Stimulated activated CD4-positive, alpha-beta T cell treated with anti-CD3 and anti-CD28 coated beads, Interleukin-2, amount 100 ng/mL, for 4 hours (primary cell): ENCODE data around the gene TNK2.
"Not testable (repeated sequence)": the region's sequence is repeated elsewhere in the genome, so short reads cannot be mapped to it uniquely, and the experiment has no call there.

Experiments used
- DNase-seq: peaks from one replicate; pipeline ENCODE4 v3.0.0-alpha.2; 2020; ENCODE audit warnings: low read depth

The TNK2 gene

GRCh38 chr3:195821403-195822130 is 86.8 kb downstream of the TNK2 start:
- DNase-seq: no peak

GRCh38 chr3:195820901-195821300 is 87.5 kb downstream of the TNK2 start:
- DNase-seq: no peak

DNA sequence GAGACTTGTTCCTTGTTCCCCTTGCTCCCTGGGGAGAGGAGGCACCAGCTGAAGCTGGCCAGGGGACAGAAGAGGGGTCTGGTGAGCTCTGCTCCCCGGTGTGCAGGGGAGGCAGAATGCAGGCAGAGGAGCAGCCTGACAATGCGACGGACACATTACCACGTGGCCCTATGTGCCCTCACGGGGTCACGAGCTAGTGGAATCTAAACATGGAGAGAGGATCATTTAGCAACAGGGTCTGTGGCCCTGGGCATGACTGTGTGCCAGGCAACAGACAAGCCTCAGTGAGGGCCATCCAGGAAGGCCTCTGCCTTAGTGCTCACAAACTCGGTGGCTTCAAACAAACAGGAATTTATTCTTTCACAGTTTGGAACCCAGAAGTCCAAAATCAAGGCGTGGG is 88.2 kb downstream of the TNK2 start:
- DNase-seq: no peak

GRCh38 chr3:195818301-195818700 is 90.0 kb downstream of the TNK2 start:
- no peak for DNase-seq

DNA sequence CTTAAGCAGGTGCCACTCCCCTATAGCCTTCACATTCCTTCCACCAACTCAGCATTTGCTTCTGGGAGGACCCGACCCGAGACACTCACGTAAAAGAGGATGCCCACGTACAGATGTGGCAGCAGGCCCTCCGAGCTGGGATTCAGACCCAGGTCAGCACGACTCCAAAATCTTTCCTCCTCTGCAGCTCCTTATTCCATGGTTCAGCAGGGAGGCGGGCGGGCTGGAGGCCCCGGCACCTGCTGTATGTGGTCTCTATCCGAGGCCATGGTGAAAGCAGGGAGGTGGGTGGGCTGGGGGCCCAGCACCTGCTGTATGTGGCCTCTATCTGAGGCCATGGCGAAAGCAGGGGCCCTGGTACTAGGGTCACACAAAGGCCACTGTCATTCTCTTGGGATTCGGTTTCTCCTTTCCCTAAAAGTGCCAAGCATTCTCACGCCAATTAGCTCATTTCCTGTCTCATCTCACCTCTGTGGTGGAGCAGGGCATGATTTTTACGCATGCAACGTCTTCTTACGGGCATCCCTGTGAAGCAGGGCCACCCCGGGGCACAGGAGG is 90.7 kb downstream of the TNK2 start:
- DNase-seq: no peak

DNA sequence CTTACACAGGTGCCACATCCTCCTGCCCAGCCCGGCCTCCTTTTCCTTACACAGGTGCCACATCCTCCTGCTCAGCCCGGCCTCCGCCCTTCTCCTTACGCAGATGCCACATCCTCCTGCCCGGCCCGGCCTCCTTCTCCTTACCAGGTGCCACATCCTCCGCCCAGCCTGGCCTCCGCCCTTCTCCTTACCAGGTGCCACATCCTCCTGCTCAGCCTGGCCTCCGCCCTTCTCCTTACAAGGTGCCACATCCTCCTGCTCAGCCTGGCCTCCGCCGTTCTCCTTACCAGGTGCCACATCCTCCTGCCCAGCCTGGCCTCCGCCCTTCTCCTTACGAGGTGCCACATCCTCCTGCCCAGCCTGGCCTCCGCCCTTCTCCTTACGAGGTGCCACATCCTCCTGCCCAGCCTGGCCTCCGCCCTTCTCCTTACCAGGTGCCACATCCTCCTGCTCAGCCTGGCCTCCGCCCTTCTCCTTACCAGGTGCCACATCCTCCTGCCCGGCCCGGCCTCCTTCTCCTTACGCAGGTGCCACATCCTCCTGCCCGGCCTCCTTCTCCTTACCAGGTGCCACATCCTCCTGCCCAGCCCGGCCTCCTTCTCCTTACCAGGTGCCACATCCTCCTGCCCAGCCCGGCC is 92.0 kb downstream of the TNK2 start:
- not testable (repeated sequence) for DNase-seq

- DNase-seq: no peak
Observed at GRCh38 chr3:195815169-195815771, 93.1 kb downstream of the TNK2 start.

DNA sequence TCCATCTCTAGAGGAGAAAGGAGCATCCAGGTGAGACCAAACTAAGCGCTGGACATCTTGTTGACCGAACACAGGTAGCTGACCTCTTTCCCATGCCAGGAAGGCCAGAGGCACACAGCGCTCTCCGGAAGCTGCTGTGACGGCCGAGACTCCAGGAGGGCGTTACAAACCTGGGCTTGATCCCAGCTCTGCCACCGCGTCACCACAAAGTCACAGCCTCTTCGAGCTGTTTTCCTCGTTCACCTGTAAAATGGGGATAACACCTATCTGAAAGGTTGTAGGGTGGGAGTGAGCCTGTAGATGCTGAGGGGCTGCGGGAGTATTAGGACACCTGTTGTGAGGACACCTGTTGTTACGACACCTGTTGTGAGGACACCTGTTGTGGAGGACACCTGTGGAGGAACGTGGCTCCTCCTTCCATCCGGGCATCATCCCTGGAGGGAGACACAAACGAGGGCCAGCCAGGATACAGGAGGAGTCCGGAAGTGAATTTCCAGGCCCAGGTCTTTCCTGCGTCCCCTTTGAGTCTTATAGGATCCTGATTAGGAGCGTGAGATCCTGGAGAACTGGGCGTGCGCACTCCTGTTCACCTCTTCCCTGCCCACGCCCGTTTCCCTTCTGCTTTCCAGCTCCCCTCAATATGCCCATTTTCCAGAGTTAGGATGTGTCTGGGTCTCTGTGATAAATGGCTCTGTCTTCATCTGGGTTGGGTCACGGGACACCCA is 94.3 kb downstream of the TNK2 start:
- no peak for DNase-seq
